C4-2B (cell line): ENCODE measurements around the gene TCP11.

ENCODE experiments used
- ZFX ChIP-seq: fragments of 450-650 bp; IDR thresholded peaks from 2 replicates; pipeline ENCODE4 v1.6.1; 2017
- TF ChIP-seq, protein P1 (sequence below): fragments of 450-650 bp; conservative IDR thresholded peaks from 2 replicates; pipeline ENCODE4 v1.5.1; 2017; ENCODE audit warnings: mild to moderate bottlenecking

DNA sequence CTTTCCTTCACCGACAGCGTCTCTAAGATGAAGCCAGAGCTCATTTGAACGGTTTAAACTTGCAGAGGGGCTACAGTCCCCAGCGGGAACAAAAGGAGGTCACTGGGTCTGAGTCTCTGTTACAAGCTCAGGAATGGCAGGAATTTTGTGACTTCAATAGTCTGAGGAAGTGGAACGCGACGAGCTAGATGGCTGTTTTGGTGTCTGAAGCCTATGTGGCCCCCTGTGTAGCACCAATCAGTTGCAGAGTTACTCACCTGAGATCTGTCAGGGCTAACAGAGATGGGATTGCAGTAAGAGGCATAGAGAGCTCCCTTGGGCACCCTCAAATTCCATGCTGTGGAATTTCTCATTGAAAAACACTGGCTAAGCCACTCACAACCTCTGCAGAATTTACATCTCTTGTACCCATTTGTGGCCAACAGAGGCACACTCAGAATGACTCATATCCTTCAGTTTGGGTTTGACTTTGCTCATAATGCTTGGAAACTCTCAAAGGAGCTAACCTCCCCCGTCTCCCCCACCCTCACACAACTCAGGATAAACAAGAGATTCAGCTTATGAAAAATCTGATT, 7.1 kb upstream of the TCP11 start:
- TF ChIP-seq, protein P1, sequence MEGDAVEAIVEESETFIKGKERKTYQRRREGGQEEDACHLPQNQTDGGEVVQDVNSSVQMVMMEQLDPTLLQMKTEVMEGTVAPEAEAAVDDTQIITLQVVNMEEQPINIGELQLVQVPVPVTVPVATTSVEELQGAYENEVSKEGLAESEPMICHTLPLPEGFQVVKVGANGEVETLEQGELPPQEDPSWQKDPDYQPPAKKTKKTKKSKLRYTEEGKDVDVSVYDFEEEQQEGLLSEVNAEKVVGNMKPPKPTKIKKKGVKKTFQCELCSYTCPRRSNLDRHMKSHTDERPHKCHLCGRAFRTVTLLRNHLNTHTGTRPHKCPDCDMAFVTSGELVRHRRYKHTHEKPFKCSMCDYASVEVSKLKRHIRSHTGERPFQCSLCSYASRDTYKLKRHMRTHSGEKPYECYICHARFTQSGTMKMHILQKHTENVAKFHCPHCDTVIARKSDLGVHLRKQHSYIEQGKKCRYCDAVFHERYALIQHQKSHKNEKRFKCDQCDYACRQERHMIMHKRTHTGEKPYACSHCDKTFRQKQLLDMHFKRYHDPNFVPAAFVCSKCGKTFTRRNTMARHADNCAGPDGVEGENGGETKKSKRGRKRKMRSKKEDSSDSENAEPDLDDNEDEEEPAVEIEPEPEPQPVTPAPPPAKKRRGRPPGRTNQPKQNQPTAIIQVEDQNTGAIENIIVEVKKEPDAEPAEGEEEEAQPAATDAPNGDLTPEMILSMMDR = no peak
- TF ChIP-seq ZFX = no peak
